H1 (cell line): ENCODE measurements around the gene SH3PXD2A. TPM values are rescaled to one million over a fixed set of nuclear protein-coding genes. Genes with fewer than 3 reads are reported as not detected.

Experiments
- GTF2F1 ChIP-seq: IDR thresholded peaks from 2 replicates; pipeline ENCODE4 v1.6.1; 2012; ENCODE audit warnings: low read depth, low read length, improper control_type of control experiment, borderline replicate concordance
- HDAC2 ChIP-seq, 2 experiments: fragments of 300-600 bp in 1 of 2; sonication (generic) in 1 of 2; IDR thresholded peaks; 2 replicates each; pipeline ENCODE4 v1.6.1; 2011 to 2012; ENCODE audit warnings: low read depth in 2 of 2, low read length in 2 of 2, mild to moderate bottlenecking in 2 of 2, moderate library complexity in 2 of 2, borderline replicate concordance in 1 of 2, inconsistent platforms in 1 of 2
- NANOG ChIP-seq: IDR thresholded peaks from 2 replicates; pipeline ENCODE4 v1.6.1; 2011; ENCODE audit warnings: low read length, low read depth, mild to moderate bottlenecking, inconsistent platforms; ENCODE audit not compliant: insufficient read depth, poor library complexity, severe bottlenecking
- TAF1 ChIP-seq: IDR thresholded peaks from 2 replicates; pipeline ENCODE4 v1.6.1; 2011; ENCODE audit warnings: mild to moderate bottlenecking, low read depth, low read length
- polyA plus RNA-seq, 7 experiments: library from polyadenylated mRNA; depleted of rRNA in 3 of 7; stranded (reverse) in 5 of 7; unstranded in 2 of 7; fragments of >200 nt in 5 of 7; fragments of 200-250 nt in 2 of 7; gene quantifications; 1 replicate in 5 of 7; 2 replicates in 1 of 7; 4 replicates in 1 of 7; pipeline versions ENCODE4 v1.2.1 to v1.2.3, GENCODE V29; 2011 to 2013; ENCODE audit warnings: missing spikeins in 2 of 7, mixed read lengths in 2 of 7
- total RNA-seq: library from RNA; stranded (reverse); fragmentation: NEBNext Ultra II Directional; extraction: Animal tissue kit (Norgen Biotek cat#: 25700); gene quantifications from 2 replicates; pipeline ENCODE4 v1.2.1, GENCODE V29; 2021
- TF ChIP-seq, protein P1 (sequence below): IDR thresholded peaks from 2 replicates; pipeline ENCODE4 v1.6.1; 2011; ENCODE audit warnings: low read length, improper control_type of control experiment

Gene SH3PXD2A
- total and polyA plus RNA-seq, 2 of the 8 experiments (the other 6 are each of a cell fraction or from before 2014, with no cell fraction given), result 5.4 to 16.3 TPM

DNA sequence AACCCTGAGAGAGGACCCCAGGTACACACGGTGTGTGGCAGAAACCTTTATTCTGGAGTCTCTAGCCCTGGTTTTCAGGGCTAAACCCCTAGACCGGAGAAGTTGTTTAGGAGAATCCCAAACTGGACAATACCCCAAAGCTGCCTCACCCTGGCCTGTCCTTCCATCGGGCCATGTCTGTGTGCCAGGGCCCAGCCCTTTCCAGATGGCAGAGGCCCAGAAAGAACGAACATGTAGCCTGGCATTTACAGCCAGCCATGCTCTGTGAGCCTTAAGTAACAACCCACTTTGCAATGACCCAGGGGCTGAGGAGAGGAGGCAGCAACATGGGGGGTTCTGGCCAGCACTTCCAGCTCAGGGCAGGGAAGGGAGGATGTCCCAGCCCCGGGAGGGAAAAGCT is 219.8 kb downstream of the SH3PXD2A start (continued):
- TF ChIP-seq, protein P1, sequence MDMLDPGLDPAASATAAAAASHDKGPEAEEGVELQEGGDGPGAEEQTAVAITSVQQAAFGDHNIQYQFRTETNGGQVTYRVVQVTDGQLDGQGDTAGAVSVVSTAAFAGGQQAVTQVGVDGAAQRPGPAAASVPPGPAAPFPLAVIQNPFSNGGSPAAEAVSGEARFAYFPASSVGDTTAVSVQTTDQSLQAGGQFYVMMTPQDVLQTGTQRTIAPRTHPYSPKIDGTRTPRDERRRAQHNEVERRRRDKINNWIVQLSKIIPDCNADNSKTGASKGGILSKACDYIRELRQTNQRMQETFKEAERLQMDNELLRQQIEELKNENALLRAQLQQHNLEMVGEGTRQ, result no peak
- TF ChIP-seq NANOG (no peak), TAF1 (no peak), GTF2F1 (no peak), HDAC2 (IDR thresholded peaks at IDR 0.05; ENCODE audit: borderline replicate concordance in 1 of 2, low read depth in 2 of 2, low read length in 2 of 2) (no peak)
